Body of pancreas (tissue), 4 donors: ENCODE results near the gene PRKAG2.

Source experiments
- POLR2A ChIP-seq, 3 donors: fragments of 450-650 bp; IDR thresholded peaks; one replicate each; pipeline ENCODE4 v1.6.1; 2016; ENCODE audit warnings: antibody characterized with exemption in 3 of 3, mild to moderate bottlenecking in 2 of 3
- TF ChIP-seq, protein P1 (sequence below), 7 experiments: fragments of 450-650 bp in 4 of 7; fragments of 200-600 bp in 3 of 7; sonication (generic) in 3 of 7; IDR thresholded peaks; one replicate each; pipeline ENCODE4 v1.5.1; 2016 to 2019; ENCODE audit warnings: antibody characterized with exemption in 7 of 7

- TF ChIP-seq, protein P1, sequence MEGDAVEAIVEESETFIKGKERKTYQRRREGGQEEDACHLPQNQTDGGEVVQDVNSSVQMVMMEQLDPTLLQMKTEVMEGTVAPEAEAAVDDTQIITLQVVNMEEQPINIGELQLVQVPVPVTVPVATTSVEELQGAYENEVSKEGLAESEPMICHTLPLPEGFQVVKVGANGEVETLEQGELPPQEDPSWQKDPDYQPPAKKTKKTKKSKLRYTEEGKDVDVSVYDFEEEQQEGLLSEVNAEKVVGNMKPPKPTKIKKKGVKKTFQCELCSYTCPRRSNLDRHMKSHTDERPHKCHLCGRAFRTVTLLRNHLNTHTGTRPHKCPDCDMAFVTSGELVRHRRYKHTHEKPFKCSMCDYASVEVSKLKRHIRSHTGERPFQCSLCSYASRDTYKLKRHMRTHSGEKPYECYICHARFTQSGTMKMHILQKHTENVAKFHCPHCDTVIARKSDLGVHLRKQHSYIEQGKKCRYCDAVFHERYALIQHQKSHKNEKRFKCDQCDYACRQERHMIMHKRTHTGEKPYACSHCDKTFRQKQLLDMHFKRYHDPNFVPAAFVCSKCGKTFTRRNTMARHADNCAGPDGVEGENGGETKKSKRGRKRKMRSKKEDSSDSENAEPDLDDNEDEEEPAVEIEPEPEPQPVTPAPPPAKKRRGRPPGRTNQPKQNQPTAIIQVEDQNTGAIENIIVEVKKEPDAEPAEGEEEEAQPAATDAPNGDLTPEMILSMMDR (IDR thresholded peaks at IDR 0.05), result no peak
- no peak for TF ChIP-seq POLR2A (IDR thresholded peaks at IDR 0.05)
Measured at GRCh38 chr7:151895631-151896031, 18.7 kb upstream of the PRKAG2 start.
